Nephron (organoid): ENCODE data around the gene PRKG1.

Experiments used
- H3K27ac Mint-ChIP-seq, 3 experiments: 2 replicates each; pipeline ENCODE4 v1.8.0; 2020; ENCODE audit warnings: mixed read lengths in 3 of 3, mild to moderate bottlenecking in 2 of 3, moderate library complexity in 1 of 3
- H3K27me3 Mint-ChIP-seq: 2 replicates; pipeline ENCODE4 v1.8.0; 2021; ENCODE audit warnings: low read depth, mild to moderate bottlenecking, moderate library complexity, mixed read lengths
- H3K36me3 Mint-ChIP-seq: 2 replicates; pipeline ENCODE4 v1.8.0; 2020; ENCODE audit warnings: low read depth, mixed read lengths
- H3K4me1 Mint-ChIP-seq: 2 replicates; pipeline ENCODE4 v1.8.0; 2020; ENCODE audit warnings: mixed read lengths
- H3K4me3 Mint-ChIP-seq, 3 experiments: 2 replicates each; pipeline ENCODE4 v1.8.0; 2020; ENCODE audit warnings: mild to moderate bottlenecking in 3 of 3, mixed read lengths in 3 of 3, moderate library complexity in 2 of 3
- H3K9me3 Mint-ChIP-seq: 2 replicates; pipeline ENCODE4 v1.8.0; 2020; ENCODE audit warnings: mixed read lengths
- CTCF ChIP-seq, 3 experiments: fragments of 200-600 bp; sonication (generic); IDR thresholded peaks; one replicate each; pipeline ENCODE4 v1.5.0; 2021; ENCODE audit warnings: antibody characterized with exemption in 3 of 3; ENCODE audit not compliant: unreplicated experiment in 3 of 3

PRKG1 gene

DNA sequence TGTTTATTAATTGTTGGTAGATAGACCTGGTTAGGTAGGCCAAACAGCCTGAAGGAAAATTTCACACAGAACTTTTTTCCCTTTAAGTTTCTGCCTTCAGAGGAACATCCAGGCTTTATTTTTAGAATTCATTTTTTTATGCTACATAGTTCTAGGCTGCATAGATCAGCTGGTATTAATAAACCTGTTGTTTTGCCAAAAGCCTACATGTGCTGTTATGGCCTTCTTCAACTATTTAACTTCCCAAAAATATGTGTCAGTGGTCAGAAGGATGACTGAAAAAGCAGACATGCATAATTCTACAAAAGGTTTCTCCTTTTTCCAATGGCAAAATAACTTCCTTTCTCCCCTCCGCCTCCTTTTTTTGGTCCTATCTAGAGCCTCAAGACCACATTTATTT is 936.8 kb downstream of the PRKG1 start:
- Mint-ChIP-seq H3K9me3 (peaks cover 51% of the 10 kb centered on the region), H3K27ac (no peak overlapping the region), H3K36me3 (peaks cover 41% of the 10 kb centered on the region), H3K27me3 (no peaks in the 10 kb centered on the region), H3K4me1 (no peaks in the 10 kb centered on the region), H3K4me3 (no peak overlapping the region)
- TF ChIP-seq CTCF (IDR thresholded peaks at IDR 0.05; ENCODE audit: unreplicated experiment in 3 of 3), result no peak

- Mint-ChIP-seq H3K27me3 (no peaks in the 10 kb centered on the region), H3K36me3 (peaks cover 14% of the 10 kb centered on the region), H3K4me3 (no peak overlapping the region), H3K9me3 (peaks cover 12% of the 10 kb centered on the region), H3K27ac (peak overlapping the region; percentile 42 to 77 (median 54)), H3K4me1 (peaks cover 23% of the 10 kb centered on the region)
- no peak for TF ChIP-seq CTCF (IDR thresholded peaks at IDR 0.05; ENCODE audit: unreplicated experiment in 3 of 3)
Observed at GRCh38 chr10:52019077-52019555, 944.8 kb downstream of the PRKG1 start.

- H3K27ac Mint-ChIP-seq, result peak overlapping the region; percentile 42 to 77 (median 54)
- peaks cover 8% of the 10 kb centered on the region for H3K9me3 Mint-ChIP-seq
- peaks cover 11% of the 10 kb centered on the region for H3K36me3 Mint-ChIP-seq
- H3K27me3 Mint-ChIP-seq, result no peaks in the 10 kb centered on the region
- H3K4me1 Mint-ChIP-seq, result peaks cover 23% of the 10 kb centered on the region
- H3K4me3 Mint-ChIP-seq, result no peak overlapping the region
- TF ChIP-seq CTCF (IDR thresholded peaks at IDR 0.05; ENCODE audit: unreplicated experiment in 3 of 3), result no peak
Observed at GRCh38 chr10:52019656-52020055, 945.4 kb downstream of the PRKG1 start.

DNA sequence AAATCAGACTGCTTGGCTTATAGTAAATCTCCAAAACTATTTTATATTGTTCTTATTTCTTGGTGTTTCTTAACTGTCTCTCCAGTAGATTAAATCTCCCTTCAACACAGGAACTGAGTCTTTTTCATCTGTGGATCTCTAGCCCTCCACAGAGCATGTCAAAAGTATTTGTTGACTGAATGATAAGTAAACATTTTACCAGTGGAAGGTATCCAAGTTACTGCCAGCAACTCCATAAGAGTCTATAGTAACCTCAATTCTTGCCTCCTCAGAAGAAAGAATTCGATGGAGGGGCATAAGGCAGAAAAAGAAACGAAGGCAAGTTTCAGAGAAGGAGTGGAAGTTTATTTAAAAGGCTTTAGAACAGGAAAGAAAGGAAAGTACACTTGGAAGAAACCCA is 945.9 kb downstream of the PRKG1 start:
- Mint-ChIP-seq H3K4me3 (no peak overlapping the region), H3K4me1 (peaks cover 23% of the 10 kb centered on the region), H3K27ac (peak overlapping the region; percentile 45 to 71 (median 54)), H3K36me3 (peaks cover 11% of the 10 kb centered on the region), H3K27me3 (no peaks in the 10 kb centered on the region), H3K9me3 (peaks cover 8% of the 10 kb centered on the region)
- TF ChIP-seq CTCF (IDR thresholded peaks at IDR 0.05; ENCODE audit: unreplicated experiment in 3 of 3), result no peak

- no peak for TF ChIP-seq CTCF (IDR thresholded peaks at IDR 0.05; ENCODE audit: unreplicated experiment in 3 of 3)
- Mint-ChIP-seq H3K36me3 (peaks cover 8% of the 10 kb centered on the region), H3K9me3 (peaks cover 6% of the 10 kb centered on the region), H3K4me3 (no peak overlapping the region), H3K4me1 (peaks cover 23% of the 10 kb centered on the region), H3K27ac (peak overlapping the region in 1 of 3 experiments; percentile 71), H3K27me3 (no peaks in the 10 kb centered on the region)
Observed at GRCh38 chr10:52020702-52021101, 946.4 kb downstream of the PRKG1 start.

DNA sequence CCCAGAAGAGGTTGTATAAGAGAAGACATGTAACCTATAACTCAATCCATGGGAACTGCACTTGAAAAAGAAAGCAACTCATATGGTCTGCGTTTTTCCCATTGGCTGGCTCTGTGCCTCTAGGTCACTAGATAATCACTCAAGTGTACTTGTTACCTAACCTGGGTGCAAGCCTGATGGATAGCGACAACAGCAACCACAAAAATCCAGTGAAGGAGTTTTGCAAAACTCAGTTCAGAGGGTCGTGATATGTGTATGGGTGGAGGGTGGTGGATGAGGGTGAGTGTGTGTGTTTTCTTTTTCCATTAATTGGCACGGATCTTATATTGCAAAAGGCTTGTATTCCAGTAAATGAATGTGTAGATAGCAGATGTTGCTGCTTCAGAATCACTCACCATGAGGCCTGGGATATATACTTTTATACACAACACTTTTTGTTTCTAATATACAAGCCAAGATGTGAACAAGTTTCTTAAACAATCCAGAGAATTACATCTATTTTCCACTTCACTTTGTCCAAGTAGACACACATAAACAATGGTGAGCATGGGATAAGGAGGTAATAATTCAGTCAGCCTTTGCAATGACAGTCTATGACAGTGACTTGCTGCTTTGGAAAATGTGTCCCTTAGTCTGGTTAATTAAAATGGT is 952.9 kb downstream of the PRKG1 start:
- peaks cover 10% of the 10 kb centered on the region for H3K4me1 Mint-ChIP-seq
- H3K27ac Mint-ChIP-seq, result no peak overlapping the region
- no peak overlapping the region for H3K4me3 Mint-ChIP-seq
- no peak for TF ChIP-seq CTCF (IDR thresholded peaks at IDR 0.05; ENCODE audit: unreplicated experiment in 3 of 3)
- H3K36me3 Mint-ChIP-seq, result peaks cover 4% of the 10 kb centered on the region
- no peaks in the 10 kb centered on the region for H3K27me3 Mint-ChIP-seq
- peaks cover 5% of the 10 kb centered on the region for H3K9me3 Mint-ChIP-seq
